D721Med (cell line): ENCODE data around the gene MMP19.
"Not testable (repeated sequence)": the region's sequence is repeated elsewhere in the genome, so short reads cannot be mapped to it uniquely, and the experiment has no call there.

ENCODE experiments used
- DNase-seq: peaks from one replicate; pipeline ENCODE4 v3.0.0; 2011; ENCODE audit warnings: low spot score; ENCODE audit not compliant: insufficient read length
- FAIRE-seq: peaks from 2 replicates; lab custom pipeline; 2011; peaks lifted over from hg19 to GRCh38; lab: Jason Lieb, UNC
- TF ChIP-seq, protein P1 (sequence below): IDR thresholded peaks from 2 replicates; pipeline ENCODE4 v1.5.1; 2012; ENCODE audit warnings: mild to moderate bottlenecking, control low read depth; ENCODE audit not compliant: insufficient read depth; ENCODE audit errors: missing control alignments

The MMP19 gene

GRCh38 chr12:55843431-55843830 lies 695 bp upstream of the MMP19 start:
- FAIRE-seq (no peak), DNase-seq (no peak)
- TF ChIP-seq, protein P1, sequence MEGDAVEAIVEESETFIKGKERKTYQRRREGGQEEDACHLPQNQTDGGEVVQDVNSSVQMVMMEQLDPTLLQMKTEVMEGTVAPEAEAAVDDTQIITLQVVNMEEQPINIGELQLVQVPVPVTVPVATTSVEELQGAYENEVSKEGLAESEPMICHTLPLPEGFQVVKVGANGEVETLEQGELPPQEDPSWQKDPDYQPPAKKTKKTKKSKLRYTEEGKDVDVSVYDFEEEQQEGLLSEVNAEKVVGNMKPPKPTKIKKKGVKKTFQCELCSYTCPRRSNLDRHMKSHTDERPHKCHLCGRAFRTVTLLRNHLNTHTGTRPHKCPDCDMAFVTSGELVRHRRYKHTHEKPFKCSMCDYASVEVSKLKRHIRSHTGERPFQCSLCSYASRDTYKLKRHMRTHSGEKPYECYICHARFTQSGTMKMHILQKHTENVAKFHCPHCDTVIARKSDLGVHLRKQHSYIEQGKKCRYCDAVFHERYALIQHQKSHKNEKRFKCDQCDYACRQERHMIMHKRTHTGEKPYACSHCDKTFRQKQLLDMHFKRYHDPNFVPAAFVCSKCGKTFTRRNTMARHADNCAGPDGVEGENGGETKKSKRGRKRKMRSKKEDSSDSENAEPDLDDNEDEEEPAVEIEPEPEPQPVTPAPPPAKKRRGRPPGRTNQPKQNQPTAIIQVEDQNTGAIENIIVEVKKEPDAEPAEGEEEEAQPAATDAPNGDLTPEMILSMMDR = no peak

GRCh38 chr12:55840581-55841351 lies 2.0 kb downstream of the MMP19 start:
- no peak for FAIRE-seq

DNA sequence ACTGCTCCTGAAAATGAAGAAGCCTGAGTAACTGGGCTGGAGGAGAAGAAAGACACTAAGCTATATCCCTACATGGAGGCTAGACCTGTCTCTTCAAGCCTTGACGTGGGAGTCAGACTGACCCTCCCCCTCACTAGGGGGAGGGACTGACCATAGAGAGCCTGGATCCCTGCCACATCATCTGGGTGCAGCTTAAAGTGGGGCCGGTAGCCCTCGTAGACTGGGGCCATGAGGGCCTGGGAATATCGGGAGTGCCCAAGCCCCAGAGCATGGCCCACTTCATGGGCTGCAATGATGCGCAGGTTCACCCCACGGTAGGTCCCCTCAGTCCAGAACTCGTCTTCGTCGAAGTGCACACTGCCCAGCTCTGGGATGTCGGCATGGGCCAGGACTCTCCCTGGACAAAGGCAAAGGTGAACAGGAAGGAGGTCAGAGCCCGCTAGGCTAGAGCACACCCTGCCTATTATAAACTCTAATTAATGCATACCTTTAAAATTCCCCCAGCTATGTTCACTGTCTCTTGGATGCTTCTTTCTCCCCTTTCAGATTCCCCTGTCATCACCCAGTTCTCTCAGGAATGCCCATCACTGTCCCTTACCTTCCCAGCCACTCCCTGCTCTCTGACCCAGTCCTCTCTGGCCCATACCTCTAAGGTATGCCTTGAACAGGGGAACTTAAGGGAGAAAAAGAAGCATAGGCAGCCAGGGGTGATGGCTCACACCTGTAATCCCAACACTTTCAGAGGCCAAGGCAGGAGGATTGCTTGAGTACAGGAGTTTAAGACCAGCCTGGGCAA lies 3.2 kb downstream of the MMP19 start:
- FAIRE-seq = no peak
- TF ChIP-seq, protein P1 = no peak
- DNase-seq = no peak

More at GRCh38 chr12:55840581-55841351, 2.0 kb downstream of the MMP19 start:
- TF ChIP-seq, protein P1 = no peak
- no peak for DNase-seq

DNA sequence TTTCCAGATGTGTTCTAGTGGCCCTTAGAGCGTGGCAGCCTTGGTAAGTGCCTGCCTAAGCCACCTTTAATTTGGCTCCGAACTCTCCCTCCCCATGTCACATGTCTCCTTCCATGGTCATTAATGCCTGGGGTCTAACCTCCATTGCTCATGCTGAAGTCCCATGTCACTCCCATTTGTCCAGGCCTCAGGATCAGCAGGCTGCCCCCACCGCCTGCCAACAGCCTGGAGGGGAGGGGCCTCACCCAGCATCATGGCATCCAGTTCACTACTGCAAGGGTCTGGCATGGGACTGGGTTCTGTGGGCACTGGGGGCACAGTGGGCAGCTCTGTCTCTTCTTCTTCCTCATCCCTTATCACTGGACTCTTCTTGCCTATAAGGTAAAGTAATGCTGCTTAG lies 4.4 kb downstream of the MMP19 start:
- DNase-seq (no peak), FAIRE-seq (no peak)
- TF ChIP-seq, protein P1 = no peak

DNA sequence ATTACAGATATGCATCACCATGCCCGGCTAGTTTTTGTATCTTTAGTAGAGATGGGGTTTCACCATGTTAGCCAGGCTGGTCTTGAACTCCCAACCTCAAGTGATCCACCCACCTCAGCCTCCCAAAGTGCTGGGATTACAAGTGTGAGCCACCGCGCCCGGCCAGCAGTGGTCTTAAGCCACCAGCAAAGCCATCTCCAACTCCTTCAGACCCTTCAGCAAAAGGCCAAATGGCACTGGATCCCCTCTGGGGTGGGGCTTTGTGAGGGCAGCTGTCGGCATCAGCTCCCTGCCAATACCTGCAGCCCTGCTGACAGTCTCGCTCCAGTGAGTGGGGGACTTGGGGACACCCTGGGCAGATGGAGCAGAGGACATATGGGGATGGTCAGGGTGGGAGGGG lies 8.3 kb downstream of the MMP19 start:
- not testable (repeated sequence) for DNase-seq, FAIRE-seq

DNA sequence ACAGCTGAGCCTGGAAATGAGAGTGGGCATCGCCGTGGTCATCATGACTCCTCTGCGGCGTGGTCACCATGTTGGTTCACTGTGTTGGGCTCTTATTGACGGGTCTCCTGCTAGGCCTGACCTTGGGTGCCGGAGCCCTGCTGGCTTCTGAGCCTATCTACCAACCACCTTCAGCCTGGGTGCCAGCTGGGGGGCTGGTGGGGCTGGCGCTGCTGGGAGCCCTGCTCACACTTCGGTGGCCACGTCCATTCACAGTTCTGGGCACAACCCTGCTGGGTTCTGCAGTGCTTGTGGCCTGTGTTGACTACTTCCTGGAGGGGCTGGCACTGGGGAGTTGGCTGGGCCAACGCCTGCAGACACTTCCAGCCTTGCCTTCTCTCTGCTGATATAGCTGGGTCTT lies 9.7 kb downstream of the MMP19 start:
- no peak for DNase-seq
- TF ChIP-seq, protein P1 = no peak
- FAIRE-seq = no peak

DNA sequence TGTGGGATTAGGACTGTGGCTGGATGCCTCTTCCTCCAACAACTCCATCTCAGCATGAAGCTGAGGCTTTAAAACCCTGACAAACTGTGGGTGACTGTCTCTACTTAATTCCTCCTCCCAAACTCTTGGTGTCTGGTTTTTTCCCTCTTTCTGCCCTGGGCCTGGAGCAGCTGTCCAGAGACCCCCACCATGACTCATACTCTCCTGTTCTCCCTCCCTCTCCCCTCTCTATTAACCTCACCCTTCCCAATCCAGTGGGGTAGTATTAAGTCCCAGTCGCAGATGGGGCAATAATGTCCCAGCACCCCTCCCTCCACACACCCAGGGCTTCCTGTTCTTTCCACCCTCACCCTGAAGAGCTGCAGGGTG lies 11.3 kb downstream of the MMP19 start:
- TF ChIP-seq, protein P1 = no peak
- FAIRE-seq (no peak), DNase-seq (no peak)
